ENCODE results near the gene NBEA. TPM values are rescaled to one million over a fixed set of nuclear protein-coding genes. Genes with fewer than 3 reads are reported as not detected.
"Not testable (repeated sequence)": the region's sequence is repeated elsewhere in the genome, so short reads cannot be mapped to it uniquely, and the experiment has no call there.

Gene NBEA
- total RNA-seq, 1 experiment from 2014 or later, result 3.3 TPM

DNA sequence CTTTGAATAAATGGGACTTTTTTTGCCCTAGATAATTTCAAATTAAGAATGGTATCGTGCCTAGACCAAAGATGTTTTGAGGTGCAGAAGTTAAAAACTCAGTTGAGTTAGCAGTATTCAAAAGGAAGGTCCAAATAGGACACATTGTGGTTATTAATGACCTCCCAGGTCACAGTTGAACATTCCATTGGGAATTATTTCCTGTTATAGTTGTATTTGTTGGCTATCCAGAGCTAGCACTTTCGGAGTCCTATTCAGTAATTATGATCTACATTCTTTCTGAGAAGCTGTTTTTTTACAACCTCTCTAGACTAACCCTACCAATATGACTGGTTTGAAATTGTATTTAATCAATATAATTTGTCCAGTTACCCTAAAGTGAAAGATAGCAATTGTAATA, 450.7 kb downstream of the NBEA start:
- BruUV-seq (replicated peaks), result no TSS peak
- no peak overlapping the region for H3K4me3 Mint-ChIP-seq (ENCODE audit: unreplicated experiment)
- DNase-seq (ENCODE audit: unreplicated experiment), result no peak
- intact Hi-C loops (cut with micrococcal nuclease), result no loop called here
- no peak overlapping the region for H3K27ac Mint-ChIP-seq (ENCODE audit: low read depth, unreplicated experiment)
- H3K27me3 Mint-ChIP-seq (ENCODE audit: insufficient read depth, unreplicated experiment), result no peaks in the 10 kb centered on the region
- H3K4me1 Mint-ChIP-seq (ENCODE audit: insufficient read depth, unreplicated experiment), result no peaks in the 10 kb centered on the region
- H3K36me3 Mint-ChIP-seq (ENCODE audit: insufficient read depth, unreplicated experiment), result no peaks in the 10 kb centered on the region
- ChIA-PET CTCF (no interaction called here), POLR2A (no interaction called here)
- TF ChIP-seq, protein P1, sequence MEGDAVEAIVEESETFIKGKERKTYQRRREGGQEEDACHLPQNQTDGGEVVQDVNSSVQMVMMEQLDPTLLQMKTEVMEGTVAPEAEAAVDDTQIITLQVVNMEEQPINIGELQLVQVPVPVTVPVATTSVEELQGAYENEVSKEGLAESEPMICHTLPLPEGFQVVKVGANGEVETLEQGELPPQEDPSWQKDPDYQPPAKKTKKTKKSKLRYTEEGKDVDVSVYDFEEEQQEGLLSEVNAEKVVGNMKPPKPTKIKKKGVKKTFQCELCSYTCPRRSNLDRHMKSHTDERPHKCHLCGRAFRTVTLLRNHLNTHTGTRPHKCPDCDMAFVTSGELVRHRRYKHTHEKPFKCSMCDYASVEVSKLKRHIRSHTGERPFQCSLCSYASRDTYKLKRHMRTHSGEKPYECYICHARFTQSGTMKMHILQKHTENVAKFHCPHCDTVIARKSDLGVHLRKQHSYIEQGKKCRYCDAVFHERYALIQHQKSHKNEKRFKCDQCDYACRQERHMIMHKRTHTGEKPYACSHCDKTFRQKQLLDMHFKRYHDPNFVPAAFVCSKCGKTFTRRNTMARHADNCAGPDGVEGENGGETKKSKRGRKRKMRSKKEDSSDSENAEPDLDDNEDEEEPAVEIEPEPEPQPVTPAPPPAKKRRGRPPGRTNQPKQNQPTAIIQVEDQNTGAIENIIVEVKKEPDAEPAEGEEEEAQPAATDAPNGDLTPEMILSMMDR (IDR thresholded peaks at IDR 0.05; ENCODE audit: unreplicated experiment), result no peak
- H3K9me3 Mint-ChIP-seq (ENCODE audit: unreplicated experiment), result no peaks in the 10 kb centered on the region

DNA sequence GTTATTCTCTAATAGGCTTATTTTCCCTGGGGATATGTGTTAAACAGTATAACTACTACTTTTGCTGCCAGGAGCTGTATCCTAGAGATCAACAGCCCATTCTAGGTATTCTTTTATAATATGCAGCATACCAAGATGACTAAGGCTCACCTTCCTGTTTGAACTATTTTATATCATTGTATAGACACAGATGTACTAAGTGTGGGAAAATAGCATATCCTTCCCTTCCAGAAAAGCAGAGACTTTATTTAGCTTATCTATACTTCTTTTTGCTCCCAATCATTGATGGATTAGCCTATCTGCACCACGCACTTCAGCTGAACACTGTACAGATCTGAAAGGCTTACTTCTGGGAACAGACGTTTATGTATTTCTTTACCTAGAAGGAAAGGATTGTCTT, 451.8 kb downstream of the NBEA start:
- Mint-ChIP-seq H3K27ac (ENCODE audit: low read depth, unreplicated experiment) (no peak overlapping the region), H3K27me3 (ENCODE audit: insufficient read depth, unreplicated experiment) (no peaks in the 10 kb centered on the region), H3K36me3 (ENCODE audit: insufficient read depth, unreplicated experiment) (no peaks in the 10 kb centered on the region), H3K4me1 (ENCODE audit: insufficient read depth, unreplicated experiment) (no peaks in the 10 kb centered on the region), H3K9me3 (ENCODE audit: unreplicated experiment) (peaks cover 2% of the 10 kb centered on the region), H3K4me3 (ENCODE audit: unreplicated experiment) (no peak overlapping the region)
- TF ChIP-seq, protein P1 (IDR thresholded peaks at IDR 0.05; ENCODE audit: unreplicated experiment), result no peak
- intact Hi-C loops (cut with micrococcal nuclease), result no loop called here
- CTCF ChIA-PET, result no interaction called here
- POLR2A ChIA-PET, result no interaction called here
- no TSS peak for BruUV-seq (replicated peaks)
- no peak for DNase-seq (ENCODE audit: unreplicated experiment)

DNA sequence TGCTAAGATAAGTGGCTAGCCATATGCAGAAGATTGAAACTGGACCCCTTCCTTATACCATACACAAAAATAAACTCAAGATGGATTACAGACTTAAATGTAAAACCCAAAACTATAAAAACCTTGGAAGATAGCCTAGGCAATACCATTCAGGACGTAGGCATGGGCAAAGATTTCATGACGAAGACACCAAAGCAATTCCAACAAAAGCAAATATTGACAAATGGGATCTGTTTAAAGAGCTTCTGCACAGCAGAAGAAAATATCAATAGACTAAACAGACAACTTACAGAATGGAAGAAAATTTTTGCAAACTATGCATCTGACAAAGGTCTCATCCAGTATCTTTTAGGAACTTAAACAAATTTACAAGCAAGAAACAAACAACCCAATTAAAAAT, 466.2 kb downstream of the NBEA start:
- H3K4me3 Mint-ChIP-seq (ENCODE audit: unreplicated experiment); H3K27ac Mint-ChIP-seq (ENCODE audit: low read depth, unreplicated experiment); H3K27me3 Mint-ChIP-seq (ENCODE audit: insufficient read depth, unreplicated experiment); POLR2A ChIA-PET; intact Hi-C loops (cut with micrococcal nuclease); BruUV-seq (replicated peaks); H3K4me1 Mint-ChIP-seq (ENCODE audit: insufficient read depth, unreplicated experiment); H3K9me3 Mint-ChIP-seq (ENCODE audit: unreplicated experiment); CTCF ChIA-PET; H3K36me3 Mint-ChIP-seq (ENCODE audit: insufficient read depth, unreplicated experiment); DNase-seq (ENCODE audit: unreplicated experiment): not testable (repeated sequence)

DNA sequence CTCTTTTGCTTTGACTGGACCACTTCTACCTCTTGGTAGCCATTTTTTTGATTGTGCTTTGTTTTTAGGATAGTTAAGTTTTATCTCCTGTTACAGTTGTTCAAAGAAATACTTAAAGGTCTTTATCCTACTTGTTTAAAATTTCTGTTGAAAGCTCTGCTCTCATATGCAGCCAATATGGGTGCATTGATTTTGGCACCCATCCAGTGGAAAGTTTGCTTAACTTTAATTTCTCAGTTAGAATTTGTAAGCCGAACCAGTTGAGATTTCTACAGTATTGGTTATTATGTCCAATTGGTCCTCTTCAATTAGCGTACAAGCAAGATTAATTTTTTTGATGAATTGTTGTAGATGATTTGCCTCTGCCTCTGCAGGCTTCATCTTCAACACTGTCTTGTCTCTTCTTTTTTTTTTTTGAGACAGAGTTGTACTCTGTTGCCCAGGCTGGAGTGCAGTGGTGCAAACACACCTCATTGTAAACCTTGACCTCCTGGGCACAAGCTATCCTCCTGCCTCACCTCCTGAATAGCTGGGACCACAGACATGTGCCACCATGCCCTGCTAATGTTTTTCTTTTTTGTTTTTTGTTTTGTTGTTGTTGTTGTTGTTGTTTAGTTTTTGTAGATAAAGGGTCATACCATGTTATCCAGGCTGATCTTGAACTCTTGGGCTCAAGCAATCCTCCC, 469.1 kb downstream of the NBEA start:
- intact Hi-C loops (cut with micrococcal nuclease), result no loop called here
- BruUV-seq (replicated peaks), result no TSS peak
- POLR2A ChIA-PET, result no interaction called here
- TF ChIP-seq, protein P1 (IDR thresholded peaks at IDR 0.05; ENCODE audit: unreplicated experiment), result no peak
- H3K4me3 Mint-ChIP-seq (ENCODE audit: unreplicated experiment), result no peak overlapping the region
- CTCF ChIA-PET, result no interaction called here
- no peaks in the 10 kb centered on the region for H3K36me3 Mint-ChIP-seq (ENCODE audit: insufficient read depth, unreplicated experiment)
- H3K4me1 Mint-ChIP-seq (ENCODE audit: insufficient read depth, unreplicated experiment), result no peaks in the 10 kb centered on the region
- H3K9me3 Mint-ChIP-seq (ENCODE audit: unreplicated experiment), result no peaks in the 10 kb centered on the region
- no peak for DNase-seq (ENCODE audit: unreplicated experiment)
- no peaks in the 10 kb centered on the region for H3K27me3 Mint-ChIP-seq (ENCODE audit: insufficient read depth, unreplicated experiment)
- no peak overlapping the region for H3K27ac Mint-ChIP-seq (ENCODE audit: low read depth, unreplicated experiment)

DNA sequence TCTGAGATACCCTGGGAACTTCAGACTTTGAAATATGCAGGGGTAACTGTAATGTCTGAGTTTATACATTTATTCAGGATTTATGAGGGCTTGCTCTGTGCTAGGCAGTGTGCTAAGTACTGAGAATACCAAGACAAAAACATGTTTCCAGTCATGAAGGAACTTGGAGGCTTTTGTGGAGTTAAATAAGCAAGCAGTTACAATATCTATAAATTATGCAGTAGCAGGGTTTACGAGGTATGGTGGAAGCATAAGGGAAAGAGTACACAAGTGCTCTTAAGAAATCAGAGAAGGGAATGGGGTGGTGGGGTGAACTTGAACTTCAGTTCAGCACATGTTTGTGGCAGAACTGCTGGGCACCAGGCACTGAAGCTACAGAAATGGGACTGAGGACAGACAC, 506.4 kb downstream of the NBEA start:
- H3K36me3 Mint-ChIP-seq (ENCODE audit: insufficient read depth, unreplicated experiment), result no peaks in the 10 kb centered on the region
- intact Hi-C loops (cut with micrococcal nuclease), result no loop called here
- BruUV-seq (replicated peaks), result no TSS peak

More for the DNA sequence above, 506.4 kb downstream of the NBEA start:
- no peak overlapping the region for H3K4me3 Mint-ChIP-seq (ENCODE audit: unreplicated experiment)
- H3K27ac Mint-ChIP-seq (ENCODE audit: low read depth, unreplicated experiment), result no peak overlapping the region
- H3K27me3 Mint-ChIP-seq (ENCODE audit: insufficient read depth, unreplicated experiment), result no peaks in the 10 kb centered on the region
- POLR2A ChIA-PET, result no interaction called here
- TF ChIP-seq, protein P1 (IDR thresholded peaks at IDR 0.05; ENCODE audit: unreplicated experiment), result no peak
- H3K4me1 Mint-ChIP-seq (ENCODE audit: insufficient read depth, unreplicated experiment), result no peaks in the 10 kb centered on the region
- CTCF ChIA-PET, result interaction anchor here (1.2 kb wide), 1 partner anchor 10 kb away, joined by 7 read pairs; no protein-coding TSS in a partner anchor
- DNase-seq (ENCODE audit: unreplicated experiment), result no peak
- no peaks in the 10 kb centered on the region for H3K9me3 Mint-ChIP-seq (ENCODE audit: unreplicated experiment)

All from MCF 10A (cell line).